OCI-LY3 (cell line): ENCODE results near the gene ST3GAL3.

Experiments used
- EZH2phosphoT487 ChIP-seq: fragments of 200-600 bp; shearing (Covaris generic); IDR thresholded peaks from 2 replicates; pipeline ENCODE4 v1.6.1; 2018; ENCODE audit warnings: antibody characterized with exemption, mixed run types, low read depth
- TF ChIP-seq, protein P1 (sequence below): fragments of 200-600, 300-600 bp; sonication (generic); IDR thresholded peaks from 2 replicates; pipeline ENCODE4 v1.5.1; 2014; ENCODE audit warnings: antibody characterized with exemption, low read length, low read depth

DNA sequence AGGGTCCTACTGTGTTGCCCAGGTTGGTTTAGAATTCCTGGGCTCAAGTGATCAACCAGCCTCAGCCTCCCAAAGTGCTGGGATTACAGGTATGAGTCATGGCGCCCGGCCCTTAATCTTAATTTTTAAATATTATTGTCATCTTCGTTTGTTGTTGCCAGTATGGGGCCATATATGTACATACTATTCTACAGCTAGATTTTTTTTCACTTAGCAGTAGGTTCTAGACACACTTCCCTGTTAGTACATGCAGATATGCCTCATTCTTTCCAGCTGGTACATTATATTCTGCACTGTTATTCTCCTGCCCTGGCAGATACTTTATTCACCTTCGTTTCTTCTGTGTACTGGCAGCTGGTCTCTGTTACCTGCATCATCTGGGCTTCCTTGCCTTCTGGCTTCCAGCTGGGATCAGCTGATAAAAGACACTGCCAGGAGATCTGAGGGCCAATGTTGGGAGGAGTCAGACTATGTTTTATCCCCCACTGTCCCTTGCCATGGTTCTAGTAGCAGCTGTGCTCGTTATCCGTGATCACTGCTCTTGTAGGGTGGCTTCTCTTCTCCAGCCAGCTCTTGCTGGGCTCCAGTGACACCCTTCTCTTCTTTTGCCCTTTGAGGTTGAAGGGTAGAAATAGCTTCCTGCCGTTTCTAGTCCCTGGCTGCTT lies 24.7 kb downstream of the ST3GAL3 start:
- TF ChIP-seq, protein P1, sequence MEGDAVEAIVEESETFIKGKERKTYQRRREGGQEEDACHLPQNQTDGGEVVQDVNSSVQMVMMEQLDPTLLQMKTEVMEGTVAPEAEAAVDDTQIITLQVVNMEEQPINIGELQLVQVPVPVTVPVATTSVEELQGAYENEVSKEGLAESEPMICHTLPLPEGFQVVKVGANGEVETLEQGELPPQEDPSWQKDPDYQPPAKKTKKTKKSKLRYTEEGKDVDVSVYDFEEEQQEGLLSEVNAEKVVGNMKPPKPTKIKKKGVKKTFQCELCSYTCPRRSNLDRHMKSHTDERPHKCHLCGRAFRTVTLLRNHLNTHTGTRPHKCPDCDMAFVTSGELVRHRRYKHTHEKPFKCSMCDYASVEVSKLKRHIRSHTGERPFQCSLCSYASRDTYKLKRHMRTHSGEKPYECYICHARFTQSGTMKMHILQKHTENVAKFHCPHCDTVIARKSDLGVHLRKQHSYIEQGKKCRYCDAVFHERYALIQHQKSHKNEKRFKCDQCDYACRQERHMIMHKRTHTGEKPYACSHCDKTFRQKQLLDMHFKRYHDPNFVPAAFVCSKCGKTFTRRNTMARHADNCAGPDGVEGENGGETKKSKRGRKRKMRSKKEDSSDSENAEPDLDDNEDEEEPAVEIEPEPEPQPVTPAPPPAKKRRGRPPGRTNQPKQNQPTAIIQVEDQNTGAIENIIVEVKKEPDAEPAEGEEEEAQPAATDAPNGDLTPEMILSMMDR: no peak
- no peak for TF ChIP-seq EZH2phosphoT487
